ENCODE measurements around the gene CELSR2.

- TF ChIP-seq CTCF (IDR thresholded peaks at IDR 0.05) (no peak), POLR2A (IDR thresholded peaks at IDR 0.05) (no peak)
These were observed 23.5 kb upstream of the CELSR2 start for GRCh38 chr1:109225711-109226445.

All from esophagus squamous epithelium (tissue), 4 donors.